NB4 (cell line): ENCODE measurements around the gene DUSP22.

Experiments
- CTCF ChIP-seq: IDR thresholded peaks from one replicate; pipeline ENCODE4 v1.5.1; 2012; ENCODE audit warnings: low read depth, low read length
- MYC ChIP-seq: IDR thresholded peaks from 2 replicates; pipeline ENCODE4 v1.6.1; 2011; ENCODE audit warnings: low read depth, low read length
- POLR2A ChIP-seq: IDR thresholded peaks from 2 replicates; pipeline ENCODE4 v1.6.1; 2011; ENCODE audit warnings: mild to moderate bottlenecking; ENCODE audit not compliant: insufficient read length; ENCODE audit errors: extremely low read depth
- TF ChIP-seq, protein P1 (sequence below): IDR thresholded peaks from 2 replicates; pipeline ENCODE4 v1.6.1; 2011; ENCODE audit warnings: low read depth, low read length

- TF ChIP-seq CTCF (no peak), MYC (no peak), POLR2A (no peak)
- TF ChIP-seq, protein P1, sequence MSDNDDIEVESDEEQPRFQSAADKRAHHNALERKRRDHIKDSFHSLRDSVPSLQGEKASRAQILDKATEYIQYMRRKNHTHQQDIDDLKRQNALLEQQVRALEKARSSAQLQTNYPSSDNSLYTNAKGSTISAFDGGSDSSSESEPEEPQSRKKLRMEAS, result no peak
Measured at GRCh38 chr6:322940-323729, 30.8 kb downstream of the DUSP22 start.
